GM18873 (cell line): ENCODE measurements around the gene CSPG5.

Experiments used
- ATAC-seq: cut with Tn5 transposase; IDR thresholded peaks from one replicate; pipeline ENCODE4 v1.9.1; 2021; ENCODE audit warnings: mild to moderate bottlenecking, moderate library complexity, moderate number of reproducible peaks; ENCODE audit not compliant: unreplicated experiment, low FRiP score

Gene CSPG5, protein sequence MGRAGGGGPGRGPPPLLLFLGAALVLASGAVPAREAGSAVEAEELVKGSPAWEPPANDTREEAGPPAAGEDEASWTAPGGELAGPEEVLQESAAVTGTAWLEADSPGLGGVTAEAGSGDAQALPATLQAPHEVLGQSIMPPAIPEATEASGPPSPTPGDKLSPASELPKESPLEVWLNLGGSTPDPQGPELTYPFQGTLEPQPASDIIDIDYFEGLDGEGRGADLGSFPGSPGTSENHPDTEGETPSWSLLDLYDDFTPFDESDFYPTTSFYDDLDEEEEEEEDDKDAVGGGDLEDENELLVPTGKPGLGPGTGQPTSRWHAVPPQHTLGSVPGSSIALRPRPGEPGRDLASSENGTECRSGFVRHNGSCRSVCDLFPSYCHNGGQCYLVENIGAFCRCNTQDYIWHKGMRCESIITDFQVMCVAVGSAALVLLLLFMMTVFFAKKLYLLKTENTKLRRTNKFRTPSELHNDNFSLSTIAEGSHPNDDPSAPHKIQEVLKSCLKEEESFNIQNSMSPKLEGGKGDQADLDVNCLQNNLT

GRCh38 chr3:47578691-47579632, at the start of gene CSPG5:
CSPG5 (minus strand) TSS chr3:47578865; CDS start chr3:47578693, 172 bp downstream.
- ATAC-seq, result no peak

DNA sequence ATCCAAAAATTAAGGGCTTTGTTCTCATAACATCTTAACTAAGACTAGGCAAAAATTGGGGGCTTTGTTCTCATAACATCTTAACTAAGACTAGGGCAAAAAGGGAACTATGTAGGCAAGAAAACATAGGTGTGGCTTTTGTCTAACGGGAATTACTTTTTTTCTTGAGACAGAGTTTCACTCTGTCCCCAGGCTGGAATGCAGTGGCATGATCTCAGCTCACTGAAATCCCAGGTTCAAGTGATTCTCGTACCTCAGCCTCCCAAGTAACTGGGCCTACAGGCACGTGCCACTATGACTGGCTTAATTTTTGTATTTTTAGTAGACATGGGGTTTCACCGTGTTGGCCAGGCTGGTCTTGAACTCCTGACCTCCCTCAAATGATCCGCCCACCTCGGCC, 49.8 kb upstream of the CSPG5 start:
- no peak for ATAC-seq

GRCh38 chr3:47622671-47623461, 44.2 kb upstream of the CSPG5 start:
- ATAC-seq, result no peak

- ATAC-seq, result no peak
Measured at GRCh38 chr3:47617086-47618010, 38.7 kb upstream of the CSPG5 start.

- ATAC-seq, result no peak
Measured at GRCh38 chr3:47614788-47615187, 36.1 kb upstream of the CSPG5 start.

DNA sequence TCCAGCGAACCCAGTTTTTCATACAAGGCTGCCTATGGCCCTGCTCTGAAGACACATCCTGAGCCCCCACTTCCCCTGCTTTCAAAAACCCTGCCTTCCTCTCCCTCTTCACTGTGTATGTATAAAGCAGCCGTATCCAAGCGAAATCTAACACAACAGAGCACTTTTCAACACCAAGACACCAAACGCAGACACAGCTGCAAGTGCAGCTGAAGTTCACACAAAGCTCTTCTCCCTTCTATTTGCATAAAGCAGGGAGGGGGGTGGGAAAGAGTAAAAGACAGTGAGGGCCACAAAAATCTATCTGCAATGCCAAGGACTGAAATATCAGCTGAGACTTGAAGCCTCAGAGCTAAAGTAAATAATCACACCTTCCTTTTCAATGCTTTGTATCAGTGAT, 35.1 kb upstream of the CSPG5 start:
- no peak for ATAC-seq

- no peak for ATAC-seq
Measured at GRCh38 chr3:47612879-47613278, 34.2 kb upstream of the CSPG5 start.

DNA sequence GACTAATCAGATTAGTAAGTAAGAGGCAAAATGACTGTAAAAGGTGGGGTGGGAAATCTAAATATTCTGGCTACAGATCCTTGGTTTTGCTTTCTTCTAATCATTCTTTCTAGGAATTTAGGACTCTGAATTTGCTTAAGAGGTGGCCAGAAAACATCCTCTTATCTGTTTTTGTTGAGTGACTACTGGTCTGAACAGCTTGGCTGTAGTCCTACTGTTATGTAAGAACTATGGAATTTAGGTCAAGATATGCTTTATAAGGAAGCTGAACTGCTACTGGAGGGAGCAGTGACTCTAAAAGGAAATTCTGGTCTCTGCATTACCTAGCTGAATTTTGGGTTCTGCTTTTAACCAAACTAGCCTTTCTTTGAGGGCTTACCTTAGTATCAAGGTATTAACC, 33.5 kb upstream of the CSPG5 start:
- ATAC-seq, result no peak

GRCh38 chr3:47611576-47611975, 32.9 kb upstream of the CSPG5 start:
- ATAC-seq, result no peak

GRCh38 chr3:47610583-47610982, 31.9 kb upstream of the CSPG5 start:
- ATAC-seq, result no peak

- ATAC-seq, result no peak
Measured at GRCh38 chr3:47607335-47607734, 28.7 kb upstream of the CSPG5 start.

DNA sequence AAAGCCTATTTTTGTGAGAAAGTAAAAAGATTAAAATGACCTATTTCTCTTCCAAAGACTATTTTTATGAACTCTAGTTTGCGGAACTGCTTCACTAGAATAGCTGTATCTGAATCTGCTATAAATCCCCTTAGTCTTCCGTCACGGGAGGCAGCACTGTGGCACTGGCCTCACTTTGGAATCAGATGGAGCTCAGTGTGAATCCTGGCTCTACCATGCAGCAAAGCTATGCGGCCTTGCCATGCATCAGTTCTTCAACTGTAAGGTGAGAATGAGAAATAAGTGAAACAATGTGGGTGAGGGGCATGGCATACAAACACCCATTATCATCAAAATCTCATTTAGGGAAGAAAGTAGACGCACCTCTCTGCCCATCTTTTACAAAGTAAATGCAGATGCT, 27.5 kb upstream of the CSPG5 start:
- no peak for ATAC-seq

DNA sequence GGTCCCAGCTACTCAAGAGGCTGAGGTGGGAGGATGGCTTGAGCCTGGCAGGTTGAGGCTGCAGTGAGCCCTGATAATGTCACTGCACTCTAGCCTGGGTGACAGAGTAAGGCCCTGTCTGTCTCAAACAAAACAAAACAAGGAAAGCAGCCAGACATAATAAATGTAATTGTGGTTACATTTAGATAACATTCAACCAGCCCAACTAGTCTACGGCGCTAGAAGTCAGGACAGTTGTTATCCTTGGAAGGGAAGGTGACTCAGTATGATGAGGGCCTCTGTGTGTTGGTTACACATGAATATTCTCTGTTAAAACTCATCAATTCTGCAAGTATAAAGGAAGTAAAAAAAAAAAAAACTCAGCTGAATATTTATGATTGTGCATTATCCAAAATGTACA, 27.0 kb upstream of the CSPG5 start:
- no peak for ATAC-seq

GRCh38 chr3:47604145-47604544, 25.5 kb upstream of the CSPG5 start:
- no peak for ATAC-seq

DNA sequence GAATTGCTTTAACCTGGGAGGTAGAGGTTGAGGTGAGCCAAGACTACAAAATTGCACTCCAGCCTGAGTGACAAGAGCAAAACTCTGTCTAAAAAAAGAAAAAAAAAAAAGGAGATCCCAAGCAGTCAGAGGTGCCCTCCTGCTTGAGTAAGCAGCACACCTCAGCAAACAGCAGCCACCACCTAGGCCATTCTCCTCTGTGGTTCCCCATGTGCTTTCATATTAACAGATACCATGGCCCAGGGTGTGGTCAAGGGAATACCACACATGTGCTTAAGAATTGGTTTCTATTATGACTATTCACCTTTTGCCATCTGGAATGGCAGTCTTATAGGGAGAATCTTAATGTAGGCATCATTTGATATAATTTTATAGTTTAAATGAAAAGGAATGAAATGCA, 24.7 kb upstream of the CSPG5 start:
- ATAC-seq, result no peak

GRCh38 chr3:47601281-47601680, 22.6 kb upstream of the CSPG5 start:
- ATAC-seq, result no peak

DNA sequence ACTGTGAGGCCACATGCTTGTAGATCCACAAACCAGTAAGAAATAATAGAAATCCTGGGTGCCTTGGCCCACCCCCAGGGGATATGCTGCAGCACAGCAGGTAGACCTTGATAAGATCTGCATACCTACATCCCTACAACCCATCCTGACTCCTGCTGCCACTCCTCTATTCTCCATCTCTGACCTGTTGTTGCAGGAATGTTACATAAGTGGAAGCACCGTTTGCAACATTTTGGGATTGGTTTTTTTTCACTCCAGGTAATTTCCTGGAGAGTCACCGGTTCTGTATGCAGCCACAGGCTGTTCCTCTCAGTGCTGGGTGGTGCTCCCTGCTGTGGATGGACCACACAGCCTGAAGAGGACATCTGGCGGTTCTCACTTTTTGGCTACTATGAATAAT, 16.1 kb upstream of the CSPG5 start:
- no peak for ATAC-seq

- ATAC-seq, result no peak
Measured at GRCh38 chr3:47592066-47592795, 13.6 kb upstream of the CSPG5 start.

DNA sequence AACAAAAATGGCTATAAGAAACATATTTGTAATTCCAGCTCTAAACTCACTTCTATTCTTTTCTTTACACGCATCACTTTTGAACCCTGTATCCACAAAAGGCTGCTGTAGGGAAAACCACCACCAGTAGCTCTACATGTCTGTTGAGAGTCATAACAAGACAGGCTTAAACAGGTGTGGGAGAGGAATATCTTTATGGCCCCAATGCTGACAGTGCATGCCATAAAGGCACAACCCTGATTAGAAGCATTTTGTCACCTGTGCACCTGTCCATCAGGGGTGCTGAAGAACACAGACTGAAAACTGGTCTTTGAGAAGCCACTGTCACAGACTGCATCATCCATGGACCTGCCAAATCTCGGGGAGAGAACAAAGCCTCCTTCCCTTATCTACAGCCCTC, 11.6 kb upstream of the CSPG5 start:
- no peak for ATAC-seq
